PC-9 (cell line): ENCODE data around the gene LMOD1. TPM values are rescaled to one million over a fixed set of nuclear protein-coding genes. Genes with fewer than 3 reads are reported as not detected.

ENCODE experiments used
- BruUV-seq: library from RNA; stranded (reverse); fragments of 400-500 nt; replicated peaks from 2 replicates; lab custom pipeline; 2021; lab: Mats Ljungman, UMichigan
- CTCF ChIA-PET: fragments of 300-600 bp; sonication (Branson Sonifier 250); formaldehyde crosslinking; loops from one replicate; lab custom pipeline; 2022; ENCODE audit warnings: antibody characterized with exemption; lab: Charles Lee
- POLR2A ChIA-PET: fragments of 300-600 bp; sonication (Branson Sonifier 250); formaldehyde crosslinking; loops from one replicate; lab custom pipeline; 2022; ENCODE audit warnings: antibody characterized with exemption; ENCODE audit not compliant: unreplicated experiment; lab: Charles Lee
- DNase-seq, 2 experiments: peaks; one replicate each; pipeline versions ENCODE4 v3.0.0 to v3.0.0-alpha.2; 2015 to 2022; ENCODE audit warnings: mixed read lengths in 1 of 2
- H2AFZ ChIP-seq: fragments of 200-600 bp; sonication (generic); 2 replicates; pipeline ENCODE4 v1.8.1; 2017; ENCODE audit warnings: antibody characterized with exemption
- H3F3A ChIP-seq: fragments of 200-600 bp; sonication (generic); 2 replicates; pipeline ENCODE4 v1.8.1; 2017; ENCODE audit warnings: antibody characterized with exemption, mild to moderate bottlenecking, low read depth; ENCODE audit not compliant: insufficient read depth
- H3K27ac ChIP-seq: fragments of 200-600 bp; sonication (generic); 2 replicates; pipeline ENCODE4 v1.6.1; 2016; ENCODE audit warnings: mixed run types
- H3K27me3 ChIP-seq: fragments of 200-600 bp; sonication (generic); 2 replicates; pipeline ENCODE4 v1.6.1; 2016; ENCODE audit warnings: low read depth, mixed run types; ENCODE audit not compliant: insufficient read depth
- H3K36me3 ChIP-seq: fragments of 200-600 bp; sonication (generic); 2 replicates; pipeline ENCODE4 v1.6.1; 2016; ENCODE audit warnings: low read depth, mixed run types
- H3K4me1 ChIP-seq: fragments of 200-600 bp; sonication (generic); replicated peaks from 2 replicates; pipeline ENCODE4 v1.6.1; 2016; ENCODE audit warnings: mixed run types; ENCODE audit not compliant: insufficient read depth
- H3K4me2 ChIP-seq: fragments of 200-600 bp; sonication (generic); 2 replicates; pipeline ENCODE4 v1.6.1; 2017; ENCODE audit warnings: mixed run types
- H3K4me3 ChIP-seq: fragments of 200-600 bp; sonication (generic); 2 replicates; pipeline ENCODE4 v1.6.1; 2016; ENCODE audit warnings: mixed run types
- H3K79me2 ChIP-seq: fragments of 200-600 bp; sonication (generic); 2 replicates; pipeline ENCODE4 v1.6.1; 2017; ENCODE audit warnings: low read depth, mixed run types
- H3K9me2 ChIP-seq: fragments of 200-600 bp; sonication (generic); 2 replicates; pipeline ENCODE4 v1.8.1; 2017; ENCODE audit warnings: mild to moderate bottlenecking; ENCODE audit not compliant: insufficient read depth
- H3K9me3 ChIP-seq: fragments of 200-600 bp; sonication (generic); 2 replicates; pipeline ENCODE4 v1.8.1; 2016; ENCODE audit warnings: low read depth; ENCODE audit not compliant: insufficient read depth
- H4K20me1 ChIP-seq: fragments of 200-600 bp; sonication (generic); 2 replicates; pipeline ENCODE4 v1.8.1; 2017; ENCODE audit not compliant: insufficient read depth
- EZH2 ChIP-seq: fragments of 200-600 bp; sonication (generic); IDR thresholded peaks from 2 replicates; pipeline ENCODE4 v1.8.0; 2017; ENCODE audit warnings: antibody characterized with exemption, low read depth
- intact Hi-C: fragments of 100-400 bp; cut with micrococcal nuclease; formaldehyde crosslinking; loops from one replicate; pipeline ENCODE4 v1.10.0; 2022; ENCODE audit not compliant: unreplicated experiment
- total RNA-seq: library from RNA; stranded (reverse); gene quantifications from 2 replicates; pipeline ENCODE4 v1.2.3, GENCODE V29; 2021
- TF ChIP-seq, protein P1 (sequence below): fragments of 200-600 bp; sonication (generic); conservative IDR thresholded peaks from 2 replicates; pipeline ENCODE4 v1.6.1; 2017; ENCODE audit warnings: mixed run types, antibody characterized with exemption, mild to moderate bottlenecking, moderate library complexity

The LMOD1 gene
- total RNA-seq, 1 experiment from 2014 or later: 0.74 TPM

- H3K9me3 ChIP-seq: no peaks in the 10 kb centered on the region
- no peak overlapping the region for H3K27ac ChIP-seq
- intact Hi-C loops: loop anchor here (1.0 kb wide), 1 partner anchor 241 kb away; no protein-coding TSS in a partner anchor
- no TSS peak for BruUV-seq
- no peaks in the 10 kb centered on the region for H3K27me3 ChIP-seq
- H3K36me3 ChIP-seq: no peaks in the 10 kb centered on the region
- peaks cover 29% of the 10 kb centered on the region for H3K4me1 ChIP-seq
- DNase-seq: no peak
- H3K79me2 ChIP-seq: no peaks in the 10 kb centered on the region
- no peak overlapping the region for H2AFZ ChIP-seq
- H3K4me2 ChIP-seq: no peak overlapping the region
- H3K9me2 ChIP-seq: no peaks in the 10 kb centered on the region
- TF ChIP-seq EZH2: no peak
- TF ChIP-seq, protein P1, sequence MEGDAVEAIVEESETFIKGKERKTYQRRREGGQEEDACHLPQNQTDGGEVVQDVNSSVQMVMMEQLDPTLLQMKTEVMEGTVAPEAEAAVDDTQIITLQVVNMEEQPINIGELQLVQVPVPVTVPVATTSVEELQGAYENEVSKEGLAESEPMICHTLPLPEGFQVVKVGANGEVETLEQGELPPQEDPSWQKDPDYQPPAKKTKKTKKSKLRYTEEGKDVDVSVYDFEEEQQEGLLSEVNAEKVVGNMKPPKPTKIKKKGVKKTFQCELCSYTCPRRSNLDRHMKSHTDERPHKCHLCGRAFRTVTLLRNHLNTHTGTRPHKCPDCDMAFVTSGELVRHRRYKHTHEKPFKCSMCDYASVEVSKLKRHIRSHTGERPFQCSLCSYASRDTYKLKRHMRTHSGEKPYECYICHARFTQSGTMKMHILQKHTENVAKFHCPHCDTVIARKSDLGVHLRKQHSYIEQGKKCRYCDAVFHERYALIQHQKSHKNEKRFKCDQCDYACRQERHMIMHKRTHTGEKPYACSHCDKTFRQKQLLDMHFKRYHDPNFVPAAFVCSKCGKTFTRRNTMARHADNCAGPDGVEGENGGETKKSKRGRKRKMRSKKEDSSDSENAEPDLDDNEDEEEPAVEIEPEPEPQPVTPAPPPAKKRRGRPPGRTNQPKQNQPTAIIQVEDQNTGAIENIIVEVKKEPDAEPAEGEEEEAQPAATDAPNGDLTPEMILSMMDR: no peak
- H3K4me3 ChIP-seq: no peak overlapping the region
- H4K20me1 ChIP-seq: no peaks in the 10 kb centered on the region
- POLR2A ChIA-PET: interaction anchor here (0.6 to 0.7 kb wide), 2 partner anchors 13 to 16 kb away, joined by 3 to 4 read pairs; no protein-coding TSS in a partner anchor
- H3F3A ChIP-seq: peaks cover 41% of the 10 kb centered on the region
- CTCF ChIA-PET: interaction anchor here (0.5 to 1.8 kb wide), 4 partner anchors 12 to 179 kb away, joined by 3 to 10 read pairs (median 5); no protein-coding TSS in a partner anchor
Observed at GRCh38 chr1:201894343-201895119, 51.8 kb downstream of the LMOD1 start.

DNA sequence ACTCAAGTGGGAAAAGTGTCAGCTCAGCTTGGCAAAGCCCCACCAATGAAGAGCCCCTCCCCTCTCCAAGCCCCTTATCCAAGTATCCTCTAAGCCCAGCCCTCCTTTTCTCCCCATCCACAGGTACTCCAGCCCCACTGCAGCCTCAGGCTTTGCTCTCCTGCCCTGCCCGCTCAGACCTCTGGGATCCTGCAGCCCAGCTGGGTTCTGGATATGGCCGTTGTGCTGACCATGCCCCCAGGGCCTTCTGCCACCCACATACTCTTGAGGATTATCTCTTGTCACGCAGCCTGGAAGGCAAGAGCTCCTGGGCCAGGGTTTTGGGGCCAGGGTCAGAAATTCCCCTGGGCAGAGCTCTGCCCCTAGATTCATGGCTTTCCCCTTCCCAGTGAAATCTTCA, 52.9 kb downstream of the LMOD1 start:
- no peaks in the 10 kb centered on the region for H3K9me2 ChIP-seq
- H2AFZ ChIP-seq: no peak overlapping the region
- H3K4me2 ChIP-seq: no peak overlapping the region
- peak in 1 of 2 experiments; percentile 15 for DNase-seq
- H3F3A ChIP-seq: peaks cover 41% of the 10 kb centered on the region
- BruUV-seq: no TSS peak
- no peaks in the 10 kb centered on the region for H3K79me2 ChIP-seq
- no peak overlapping the region for H3K4me3 ChIP-seq
- H3K27ac ChIP-seq: no peak overlapping the region
- no peaks in the 10 kb centered on the region for H4K20me1 ChIP-seq
- no peaks in the 10 kb centered on the region for H3K9me3 ChIP-seq
- TF ChIP-seq, protein P1: no peak
- no peak for TF ChIP-seq EZH2
- POLR2A ChIA-PET: no interaction called here
- CTCF ChIA-PET: no interaction called here
- peaks cover 23% of the 10 kb centered on the region for H3K4me1 ChIP-seq
- H3K27me3 ChIP-seq: no peaks in the 10 kb centered on the region
- intact Hi-C loops: no loop called here
- no peaks in the 10 kb centered on the region for H3K36me3 ChIP-seq

GRCh38 chr1:201892211-201892610, 54.1 kb downstream of the LMOD1 start:
- Histone ChIP-seq H3K27me3 (no peaks in the 10 kb centered on the region), H3K36me3 (no peaks in the 10 kb centered on the region), H3K9me3 (no peaks in the 10 kb centered on the region), H2AFZ (no peak overlapping the region), H3K4me3 (no peak overlapping the region), H3K9me2 (no peaks in the 10 kb centered on the region), H3K4me1 (peaks cover 22% of the 10 kb centered on the region), H4K20me1 (no peaks in the 10 kb centered on the region), H3K27ac (no peak overlapping the region), H3F3A (peaks cover 34% of the 10 kb centered on the region), H3K4me2 (no peak overlapping the region), H3K79me2 (no peaks in the 10 kb centered on the region)
- TF ChIP-seq, protein P1: no peak
- no peak for TF ChIP-seq EZH2
- ChIA-PET POLR2A (no interaction called here), CTCF (interaction anchor here (0.7 kb wide), 1 partner anchor 86 kb away, joined by 5 read pairs; no protein-coding TSS in a partner anchor)
- DNase-seq: peak in 1 of 2 experiments; percentile 27
- intact Hi-C loops: no loop called here
- BruUV-seq: no TSS peak
